GM23338 (cell line): Measurements from ENCODE around the gene SLC13A3. TPM values are rescaled to one million over a fixed set of nuclear protein-coding genes. Genes with fewer than 3 reads are reported as not detected.

ENCODE experiments used
- ATAC-seq: fragments of 200-7000 bp; cut with Tn5 transposase; 3 replicates; pipeline ENCODE4 v1.9.1; 2020
- DNase-seq: peaks from one replicate; pipeline ENCODE4 v3.0.0-alpha.2; 2015; ENCODE audit warnings: low spot score
- H2AFZ ChIP-seq: fragments of 200-600 bp; sonication (generic); 2 replicates; pipeline ENCODE4 v1.8.0; 2016; ENCODE audit warnings: antibody characterized with exemption, mild to moderate bottlenecking, moderate library complexity
- H3F3A ChIP-seq: fragments of 200-600 bp; sonication (generic); replicated peaks from 2 replicates; pipeline ENCODE4 v1.8.0; 2017; ENCODE audit warnings: antibody characterized with exemption, mixed run types, low read depth
- H3K27ac ChIP-seq: fragments of 200-600 bp; sonication (generic); 2 replicates; pipeline ENCODE4 v1.6.1; 2016; ENCODE audit warnings: low read depth
- H3K27me3 ChIP-seq: fragments of 200-600 bp; sonication (generic); 2 replicates; pipeline ENCODE4 v1.8.0; 2016; ENCODE audit warnings: mild to moderate bottlenecking, mixed run types, moderate library complexity; ENCODE audit not compliant: insufficient read depth
- H3K36me3 ChIP-seq: fragments of 200-600 bp; sonication (generic); 2 replicates; pipeline ENCODE4 v1.8.0; 2016; ENCODE audit warnings: mild to moderate bottlenecking; ENCODE audit not compliant: insufficient read depth
- H3K4me1 ChIP-seq: fragments of 200-600 bp; sonication (generic); 2 replicates; pipeline ENCODE4 v1.8.0; 2016; ENCODE audit warnings: mild to moderate bottlenecking, moderate library complexity; ENCODE audit not compliant: insufficient read depth
- H3K4me2 ChIP-seq: fragments of 200-600 bp; sonication (generic); 2 replicates; pipeline ENCODE4 v1.7.1; 2017; ENCODE audit warnings: mixed run types
- H3K4me3 ChIP-seq: fragments of 200-600 bp; sonication (generic); 2 replicates; pipeline ENCODE4 v1.6.1; 2016; ENCODE audit warnings: mixed run types
- H3K79me2 ChIP-seq: fragments of 200-600 bp; sonication (generic); replicated peaks from 2 replicates; pipeline ENCODE4 v1.8.0; 2017; ENCODE audit warnings: mild to moderate bottlenecking; ENCODE audit not compliant: insufficient read depth
- H3K9me2 ChIP-seq: fragments of 200-600 bp; sonication (generic); 2 replicates; pipeline ENCODE4 v1.8.0; 2017; ENCODE audit not compliant: insufficient read depth
- H4K20me1 ChIP-seq: fragments of 200-600 bp; sonication (generic); replicated peaks from 2 replicates; pipeline ENCODE4 v1.8.0; 2017; ENCODE audit warnings: mild to moderate bottlenecking; ENCODE audit not compliant: insufficient read depth
- H3K27ac Mint-ChIP-seq: 2 replicates; pipeline ENCODE4 v1.8.0; 2020; ENCODE audit warnings: inconsistent platforms, mild to moderate bottlenecking, moderate library complexity, mixed read lengths
- H3K27me3 Mint-ChIP-seq: 3 replicates; pipeline ENCODE4 v1.8.0; 2022; ENCODE audit warnings: low read depth, mild to moderate bottlenecking, moderate library complexity, mixed read lengths, inconsistent platforms; ENCODE audit not compliant: insufficient read depth, poor library complexity
- H3K36me3 Mint-ChIP-seq: 3 replicates; pipeline ENCODE4 v1.8.0; 2021; ENCODE audit warnings: low read depth, mild to moderate bottlenecking, inconsistent platforms, moderate library complexity, mixed read lengths
- H3K4me1 Mint-ChIP-seq: 3 replicates; pipeline ENCODE4 v1.8.0; 2020; ENCODE audit warnings: mild to moderate bottlenecking, inconsistent platforms, mixed read lengths
- H3K4me3 Mint-ChIP-seq: 3 replicates; pipeline ENCODE4 v1.8.0; 2021; ENCODE audit warnings: moderate library complexity, mild to moderate bottlenecking, inconsistent platforms, mixed read lengths
- H3K9me3 Mint-ChIP-seq: 3 replicates; pipeline ENCODE4 v1.8.0; 2020; ENCODE audit warnings: moderate library complexity, mild to moderate bottlenecking, inconsistent platforms, mixed read lengths
- CREB1 ChIP-seq: fragments of 250-450 bp; sonication (Bioruptor Pico); IDR thresholded peaks from 2 replicates; pipeline ENCODE4 v1.5.0; 2020; ENCODE audit warnings: low read depth, mild to moderate bottlenecking, moderate library complexity
- EZH2 ChIP-seq: fragments of 200-600 bp; sonication (generic); IDR thresholded peaks from one replicate; pipeline ENCODE4 v1.8.0; 2017; ENCODE audit warnings: antibody characterized with exemption, mild to moderate bottlenecking, low read depth; ENCODE audit not compliant: unreplicated experiment
- EZH2phosphoT487 ChIP-seq: fragments of 200-600 bp; sonication (generic); IDR thresholded peaks from one replicate; pipeline ENCODE4 v1.8.1; 2018; ENCODE audit warnings: antibody characterized with exemption; ENCODE audit not compliant: unreplicated experiment
- JUNB ChIP-seq: IDR thresholded peaks from one replicate; pipeline ENCODE4 v1.6.1; 2016; ENCODE audit warnings: antibody characterized with exemption; ENCODE audit not compliant: unreplicated experiment
- NANOG ChIP-seq: IDR thresholded peaks from 2 replicates; pipeline ENCODE4 v1.6.1; 2016; ENCODE audit warnings: antibody characterized with exemption, borderline replicate concordance
- POLR2AphosphoS5 ChIP-seq: IDR thresholded peaks from 2 replicates; pipeline ENCODE4 v1.6.1; 2016; ENCODE audit warnings: antibody characterized with exemption, low read depth
- STAT1 ChIP-seq: IDR thresholded peaks from one replicate; pipeline ENCODE4 v1.6.1; 2016; ENCODE audit warnings: antibody characterized with exemption; ENCODE audit not compliant: unreplicated experiment
- ZNF114 ChIP-seq: fragments of 250-450 bp; sonication (Bioruptor Pico); IDR thresholded peaks from 2 replicates; pipeline ENCODE4 v1.5.0; 2020; ENCODE audit warnings: mild to moderate bottlenecking, moderate library complexity
- ZNF331 ChIP-seq: fragments of 250-450 bp; sonication (Bioruptor Pico); IDR thresholded peaks from 2 replicates; pipeline ENCODE4 v1.5.0; 2020; ENCODE audit warnings: low read depth, mild to moderate bottlenecking, moderate library complexity
- polyA plus RNA-seq: library from polyadenylated mRNA; unstranded; fragments of >200 nt; fragmentation: Nextera tagmentation; extraction: Ambion mirVana; gene quantifications from 2 replicates; pipeline ENCODE4 v1.2.1, GENCODE V29; 2016
- total RNA-seq: library from RNA; depleted of rRNA; stranded (reverse); fragments of >200 nt; shearing (Covaris generic); gene quantifications from 2 replicates; pipeline ENCODE4 v1.2.3, GENCODE V29; 2014
- TF ChIP-seq, protein P1 (sequence below): IDR thresholded peaks from 2 replicates; pipeline ENCODE4 v1.6.1; 2016; ENCODE audit warnings: antibody characterized with exemption
- TF ChIP-seq, protein P2 (sequence below): fragments of 250-450 bp; sonication (Bioruptor Pico); IDR thresholded peaks from 2 replicates; pipeline ENCODE4 v1.5.0; 2020; ENCODE audit warnings: mild to moderate bottlenecking, moderate library complexity
- TF ChIP-seq, protein P3 (sequence below), 2 experiments: fragments of 200-600 bp in 1 of 2; sonication (generic) in 1 of 2; conservative IDR thresholded peaks; 2 replicates each; pipeline versions ENCODE4 v1.5.1 to v1.6.1; 2016 to 2017; ENCODE audit warnings: antibody characterized with exemption in 2 of 2, low read depth in 2 of 2, mild to moderate bottlenecking in 2 of 2, moderate library complexity in 1 of 2
- TF ChIP-seq, protein P4 (sequence below): IDR thresholded peaks from one replicate; pipeline ENCODE4 v1.6.1; 2018; ENCODE audit warnings: antibody characterized with exemption; ENCODE audit not compliant: unreplicated experiment

The SLC13A3 gene
- total and polyA plus RNA-seq, 2 experiments from 2014 or later: 8.6 to 9.1 TPM

DNA sequence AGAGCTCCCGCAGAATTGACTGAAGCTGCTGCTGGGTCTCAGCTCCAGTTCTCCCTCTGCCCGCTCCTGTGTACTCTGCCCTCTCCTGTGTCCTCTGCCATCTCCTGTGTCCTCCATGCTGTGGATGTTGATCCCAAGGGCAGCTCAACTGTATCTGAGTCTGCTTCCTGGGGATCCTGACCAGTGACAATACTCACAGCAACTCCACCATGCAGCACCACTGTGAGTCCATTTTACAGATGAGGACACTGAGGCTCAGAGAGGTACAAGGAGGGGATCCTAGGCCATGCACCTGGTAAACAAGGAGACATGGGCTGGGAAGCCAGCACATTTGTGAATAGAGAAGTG is 29.4 kb upstream of the SLC13A3 start:
- TF ChIP-seq, protein P1, sequence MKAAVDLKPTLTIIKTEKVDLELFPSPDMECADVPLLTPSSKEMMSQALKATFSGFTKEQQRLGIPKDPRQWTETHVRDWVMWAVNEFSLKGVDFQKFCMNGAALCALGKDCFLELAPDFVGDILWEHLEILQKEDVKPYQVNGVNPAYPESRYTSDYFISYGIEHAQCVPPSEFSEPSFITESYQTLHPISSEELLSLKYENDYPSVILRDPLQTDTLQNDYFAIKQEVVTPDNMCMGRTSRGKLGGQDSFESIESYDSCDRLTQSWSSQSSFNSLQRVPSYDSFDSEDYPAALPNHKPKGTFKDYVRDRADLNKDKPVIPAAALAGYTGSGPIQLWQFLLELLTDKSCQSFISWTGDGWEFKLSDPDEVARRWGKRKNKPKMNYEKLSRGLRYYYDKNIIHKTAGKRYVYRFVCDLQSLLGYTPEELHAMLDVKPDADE: no peak
- TF ChIP-seq EZH2phosphoT487 (no peak), POLR2AphosphoS5 (no peak), JUNB (no peak), CREB1 (no peak), ZNF331 (CRISPR knock-in tag) (no peak), EZH2 (no peak), ZNF114 (no peak), STAT1 (no peak), NANOG (no peak)
- TF ChIP-seq, protein P2, sequence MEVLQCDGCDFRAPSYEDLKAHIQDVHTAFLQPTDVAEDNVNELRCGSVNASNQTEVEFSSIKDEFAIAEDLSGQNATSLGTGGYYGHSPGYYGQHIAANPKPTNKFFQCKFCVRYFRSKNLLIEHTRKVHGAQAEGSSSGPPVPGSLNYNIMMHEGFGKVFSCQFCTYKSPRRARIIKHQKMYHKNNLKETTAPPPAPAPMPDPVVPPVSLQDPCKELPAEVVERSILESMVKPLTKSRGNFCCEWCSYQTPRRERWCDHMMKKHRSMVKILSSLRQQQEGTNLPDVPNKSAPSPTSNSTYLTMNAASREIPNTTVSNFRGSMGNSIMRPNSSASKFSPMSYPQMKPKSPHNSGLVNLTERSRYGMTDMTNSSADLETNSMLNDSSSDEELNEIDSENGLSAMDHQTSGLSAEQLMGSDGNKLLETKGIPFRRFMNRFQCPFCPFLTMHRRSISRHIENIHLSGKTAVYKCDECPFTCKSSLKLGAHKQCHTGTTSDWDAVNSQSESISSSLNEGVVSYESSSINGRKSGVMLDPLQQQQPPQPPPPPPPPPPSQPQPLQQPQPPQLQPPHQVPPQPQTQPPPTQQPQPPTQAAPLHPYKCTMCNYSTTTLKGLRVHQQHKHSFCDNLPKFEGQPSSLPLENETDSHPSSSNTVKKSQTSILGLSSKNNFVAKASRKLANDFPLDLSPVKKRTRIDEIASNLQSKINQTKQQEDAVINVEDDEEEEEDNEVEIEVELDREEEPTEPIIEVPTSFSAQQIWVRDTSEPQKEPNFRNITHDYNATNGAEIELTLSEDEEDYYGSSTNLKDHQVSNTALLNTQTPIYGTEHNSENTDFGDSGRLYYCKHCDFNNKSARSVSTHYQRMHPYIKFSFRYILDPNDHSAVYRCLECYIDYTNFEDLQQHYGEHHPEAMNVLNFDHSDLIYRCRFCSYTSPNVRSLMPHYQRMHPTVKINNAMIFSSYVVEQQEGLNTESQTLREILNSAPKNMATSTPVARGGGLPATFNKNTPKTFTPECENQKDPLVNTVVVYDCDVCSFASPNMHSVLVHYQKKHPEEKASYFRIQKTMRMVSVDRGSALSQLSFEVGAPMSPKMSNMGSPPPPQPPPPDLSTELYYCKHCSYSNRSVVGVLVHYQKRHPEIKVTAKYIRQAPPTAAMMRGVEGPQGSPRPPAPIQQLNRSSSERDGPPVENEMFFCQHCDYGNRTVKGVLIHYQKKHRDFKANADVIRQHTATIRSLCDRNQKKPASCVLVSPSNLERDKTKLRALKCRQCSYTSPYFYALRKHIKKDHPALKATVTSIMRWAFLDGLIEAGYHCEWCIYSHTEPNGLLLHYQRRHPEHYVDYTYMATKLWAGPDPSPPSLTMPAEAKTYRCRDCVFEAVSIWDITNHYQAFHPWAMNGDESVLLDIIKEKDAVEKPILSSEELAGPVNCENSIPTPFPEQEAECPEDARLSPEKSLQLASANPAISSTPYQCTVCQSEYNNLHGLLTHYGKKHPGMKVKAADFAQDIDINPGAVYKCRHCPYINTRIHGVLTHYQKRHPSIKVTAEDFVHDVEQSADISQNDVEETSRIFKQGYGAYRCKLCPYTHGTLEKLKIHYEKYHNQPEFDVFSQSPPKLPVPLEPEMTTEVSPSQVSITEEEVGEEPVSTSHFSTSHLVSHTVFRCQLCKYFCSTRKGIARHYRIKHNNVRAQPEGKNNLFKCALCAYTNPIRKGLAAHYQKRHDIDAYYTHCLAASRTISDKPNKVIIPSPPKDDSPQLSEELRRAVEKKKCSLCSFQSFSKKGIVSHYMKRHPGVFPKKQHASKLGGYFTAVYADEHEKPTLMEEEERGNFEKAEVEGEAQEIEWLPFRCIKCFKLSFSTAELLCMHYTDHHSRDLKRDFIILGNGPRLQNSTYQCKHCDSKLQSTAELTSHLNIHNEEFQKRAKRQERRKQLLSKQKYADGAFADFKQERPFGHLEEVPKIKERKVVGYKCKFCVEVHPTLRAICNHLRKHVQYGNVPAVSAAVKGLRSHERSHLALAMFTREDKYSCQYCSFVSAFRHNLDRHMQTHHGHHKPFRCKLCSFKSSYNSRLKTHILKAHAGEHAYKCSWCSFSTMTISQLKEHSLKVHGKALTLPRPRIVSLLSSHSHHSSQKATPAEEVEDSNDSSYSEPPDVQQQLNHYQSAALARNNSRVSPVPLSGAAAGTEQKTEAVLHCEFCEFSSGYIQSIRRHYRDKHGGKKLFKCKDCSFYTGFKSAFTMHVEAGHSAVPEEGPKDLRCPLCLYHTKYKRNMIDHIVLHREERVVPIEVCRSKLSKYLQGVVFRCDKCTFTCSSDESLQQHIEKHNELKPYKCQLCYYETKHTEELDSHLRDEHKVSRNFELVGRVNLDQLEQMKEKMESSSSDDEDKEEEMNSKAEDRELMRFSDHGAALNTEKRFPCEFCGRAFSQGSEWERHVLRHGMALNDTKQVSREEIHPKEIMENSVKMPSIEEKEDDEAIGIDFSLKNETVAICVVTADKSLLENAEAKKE (CRISPR knock-in tag): no peak
- TF ChIP-seq, protein P3, sequence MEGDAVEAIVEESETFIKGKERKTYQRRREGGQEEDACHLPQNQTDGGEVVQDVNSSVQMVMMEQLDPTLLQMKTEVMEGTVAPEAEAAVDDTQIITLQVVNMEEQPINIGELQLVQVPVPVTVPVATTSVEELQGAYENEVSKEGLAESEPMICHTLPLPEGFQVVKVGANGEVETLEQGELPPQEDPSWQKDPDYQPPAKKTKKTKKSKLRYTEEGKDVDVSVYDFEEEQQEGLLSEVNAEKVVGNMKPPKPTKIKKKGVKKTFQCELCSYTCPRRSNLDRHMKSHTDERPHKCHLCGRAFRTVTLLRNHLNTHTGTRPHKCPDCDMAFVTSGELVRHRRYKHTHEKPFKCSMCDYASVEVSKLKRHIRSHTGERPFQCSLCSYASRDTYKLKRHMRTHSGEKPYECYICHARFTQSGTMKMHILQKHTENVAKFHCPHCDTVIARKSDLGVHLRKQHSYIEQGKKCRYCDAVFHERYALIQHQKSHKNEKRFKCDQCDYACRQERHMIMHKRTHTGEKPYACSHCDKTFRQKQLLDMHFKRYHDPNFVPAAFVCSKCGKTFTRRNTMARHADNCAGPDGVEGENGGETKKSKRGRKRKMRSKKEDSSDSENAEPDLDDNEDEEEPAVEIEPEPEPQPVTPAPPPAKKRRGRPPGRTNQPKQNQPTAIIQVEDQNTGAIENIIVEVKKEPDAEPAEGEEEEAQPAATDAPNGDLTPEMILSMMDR (conservative IDR thresholded peaks at IDR 0.05; ENCODE audit: low read depth in 2 of 2): no peak
- TF ChIP-seq, protein P4, sequence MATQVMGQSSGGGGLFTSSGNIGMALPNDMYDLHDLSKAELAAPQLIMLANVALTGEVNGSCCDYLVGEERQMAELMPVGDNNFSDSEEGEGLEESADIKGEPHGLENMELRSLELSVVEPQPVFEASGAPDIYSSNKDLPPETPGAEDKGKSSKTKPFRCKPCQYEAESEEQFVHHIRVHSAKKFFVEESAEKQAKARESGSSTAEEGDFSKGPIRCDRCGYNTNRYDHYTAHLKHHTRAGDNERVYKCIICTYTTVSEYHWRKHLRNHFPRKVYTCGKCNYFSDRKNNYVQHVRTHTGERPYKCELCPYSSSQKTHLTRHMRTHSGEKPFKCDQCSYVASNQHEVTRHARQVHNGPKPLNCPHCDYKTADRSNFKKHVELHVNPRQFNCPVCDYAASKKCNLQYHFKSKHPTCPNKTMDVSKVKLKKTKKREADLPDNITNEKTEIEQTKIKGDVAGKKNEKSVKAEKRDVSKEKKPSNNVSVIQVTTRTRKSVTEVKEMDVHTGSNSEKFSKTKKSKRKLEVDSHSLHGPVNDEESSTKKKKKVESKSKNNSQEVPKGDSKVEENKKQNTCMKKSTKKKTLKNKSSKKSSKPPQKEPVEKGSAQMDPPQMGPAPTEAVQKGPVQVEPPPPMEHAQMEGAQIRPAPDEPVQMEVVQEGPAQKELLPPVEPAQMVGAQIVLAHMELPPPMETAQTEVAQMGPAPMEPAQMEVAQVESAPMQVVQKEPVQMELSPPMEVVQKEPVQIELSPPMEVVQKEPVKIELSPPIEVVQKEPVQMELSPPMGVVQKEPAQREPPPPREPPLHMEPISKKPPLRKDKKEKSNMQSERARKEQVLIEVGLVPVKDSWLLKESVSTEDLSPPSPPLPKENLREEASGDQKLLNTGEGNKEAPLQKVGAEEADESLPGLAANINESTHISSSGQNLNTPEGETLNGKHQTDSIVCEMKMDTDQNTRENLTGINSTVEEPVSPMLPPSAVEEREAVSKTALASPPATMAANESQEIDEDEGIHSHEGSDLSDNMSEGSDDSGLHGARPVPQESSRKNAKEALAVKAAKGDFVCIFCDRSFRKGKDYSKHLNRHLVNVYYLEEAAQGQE: no peak
- Histone ChIP-seq H3K27me3 (no peaks in the 10 kb centered on the region), H2AFZ (no peak overlapping the region), H3F3A (peaks cover 4% of the 10 kb centered on the region; the same call in 1 of the 2 replicates), H3K27ac (no peak overlapping the region), H4K20me1 (0 out of 2 replicates have a peak, but pooled peaks cover 9% of the 10 kb centered on the region), H3K4me1 (peaks cover 24% of the 10 kb centered on the region; the same call in 1 of the 2 replicates), H3K9me2 (no peaks in the 10 kb centered on the region), H3K36me3 (peaks cover 5% of the 10 kb centered on the region), H3K4me2 (no peak overlapping the region), H3K4me3 (no peak overlapping the region), H3K79me2 (peaks cover 34% of the 10 kb centered on the region)
- Mint-ChIP-seq H3K27ac (no peak overlapping the region), H3K9me3 (peaks cover 3% of the 10 kb centered on the region; the same call in 2 of the 3 replicates), H3K36me3 (peaks cover 36% of the 10 kb centered on the region), H3K4me3 (no peak overlapping the region), H3K4me1 (peaks cover 40% of the 10 kb centered on the region), H3K27me3 (peaks cover 7% of the 10 kb centered on the region)
- DNase-seq (no peak), ATAC-seq (no peak)
